Prostate gland (tissue), 2 donors: ENCODE results near the gene HMX1. TPM values are rescaled to one million over a fixed set of nuclear protein-coding genes. Genes with fewer than 3 reads are reported as not detected.

Experiments used
- DNase-seq: peaks from one replicate; pipeline ENCODE4 v3.0.0-alpha.2; 2019; ENCODE audit warnings: low spot score
- H3K27ac ChIP-seq, 2 donors: fragments of 200-600 bp; sonication (generic); 2 replicates each; pipeline ENCODE4 v1.5.1; 2017 to 2019
- H3K27me3 ChIP-seq: fragments of 200-600 bp; sonication (generic); replicated peaks from 2 replicates; pipeline ENCODE4 v1.5.1; 2019; ENCODE audit not compliant: insufficient read depth
- H3K36me3 ChIP-seq, 2 donors: fragments of 200-600 bp; sonication (generic); 1 replicate in 1 of 2; 2 replicates in 1 of 2; pipeline versions ENCODE4 v1.5.1 to v1.8.1; 2017 to 2019
- H3K4me1 ChIP-seq: fragments of 200-600 bp; sonication (generic); replicated peaks from 2 replicates; pipeline ENCODE4 v1.5.1; 2019
- H3K4me3 ChIP-seq, 2 donors: fragments of 200-600 bp; sonication (generic); 2 replicates each; pipeline ENCODE4 v1.5.1; 2017 to 2019
- H3K9me3 ChIP-seq: fragments of 200-600 bp; sonication (generic); 2 replicates; pipeline ENCODE4 v1.5.1; 2017
- CTCF ChIP-seq, 4 experiments: fragments of 200-600 bp in 2 of 4; fragments of 450-650 bp in 2 of 4; sonication (generic) in 2 of 4; IDR thresholded peaks; 1 replicate in 3 of 4; 2 replicates in 1 of 4; pipeline ENCODE4 v1.5.1; 2016 to 2019; ENCODE audit warnings: antibody characterized with exemption in 4 of 4, mild to moderate bottlenecking in 2 of 4, moderate library complexity in 2 of 4
- POLR2A ChIP-seq: fragments of 450-650 bp; IDR thresholded peaks from one replicate; pipeline ENCODE4 v1.6.1; 2016; ENCODE audit warnings: antibody characterized with exemption, mild to moderate bottlenecking
- POLR2AphosphoS5 ChIP-seq: sonication (generic); formaldehyde crosslinking; IDR thresholded peaks from one replicate; pipeline ENCODE4 v1.6.1; 2017; ENCODE audit warnings: antibody characterized with exemption
- WGBS: methylation state at CpG from one replicate; pipeline ENCODE4 v1.1.5; 2018; 5-methylcytosine and 5-hydroxymethylcytosine counted together
- intact Hi-C: fragments of 100-400 bp; cut with DNase I; formaldehyde crosslinking; loops from one replicate; pipeline ENCODE4 v1.14.2; 2022
- total RNA-seq, 2 donors: library from RNA; depleted of rRNA; stranded (reverse); fragments of >200 nt; gene quantifications; one replicate each; pipeline ENCODE4 v1.1.0, GENCODE V29; 2016

Gene HMX1
- total RNA-seq, 2 donors from 2014 or later, result 5.3 TPM; not detected in 1

GRCh38 chr4:8850074-8850829 lies 21.4 kb downstream of the HMX1 start:
- no peak overlapping the region for H3K27ac ChIP-seq
- no peak for DNase-seq
- no peaks in the 10 kb centered on the region for H3K9me3 ChIP-seq
- intact Hi-C loops, result no loop called here
- H3K27me3 ChIP-seq, result peaks cover 23% of the 10 kb centered on the region
- TF ChIP-seq POLR2AphosphoS5 (no peak), CTCF (IDR thresholded peaks at IDR 0.05) (no peak), POLR2A (no peak)
- no peak overlapping the region for H3K4me3 ChIP-seq
- 84% methylated on average over 22 of the region's 23 CpGs for WGBS
- H3K4me1 ChIP-seq, result no peaks in the 10 kb centered on the region
- H3K36me3 ChIP-seq, result no peaks in the 10 kb centered on the region

GRCh38 chr4:8849266-8850073 lies 22.2 kb downstream of the HMX1 start:
- no peak overlapping the region for H3K4me3 ChIP-seq
- no peak overlapping the region for H3K27ac ChIP-seq
- no peak for DNase-seq
- H3K9me3 ChIP-seq, result no peaks in the 10 kb centered on the region
- intact Hi-C loops, result no loop called here
- no peaks in the 10 kb centered on the region for H3K4me1 ChIP-seq
- 52% methylated on average over 18 of the region's 18 CpGs for WGBS
- H3K27me3 ChIP-seq, result peaks cover 23% of the 10 kb centered on the region
- H3K36me3 ChIP-seq, result no peaks in the 10 kb centered on the region
- TF ChIP-seq POLR2A (no peak), POLR2AphosphoS5 (no peak), CTCF (IDR thresholded peaks at IDR 0.05) (no peak)

GRCh38 chr4:8848507-8849265 lies 23.0 kb downstream of the HMX1 start:
- intact Hi-C loops, result no loop called here
- DNase-seq, result no peak
- Histone ChIP-seq H3K9me3 (no peaks in the 10 kb centered on the region), H3K27ac (no peak overlapping the region), H3K4me1 (no peaks in the 10 kb centered on the region), H3K36me3 (no peaks in the 10 kb centered on the region), H3K4me3 (no peak overlapping the region), H3K27me3 (peaks cover 20% of the 10 kb centered on the region)
- 60% methylated on average over 14 of the region's 14 CpGs for WGBS
- no peak for TF ChIP-seq POLR2AphosphoS5
- TF ChIP-seq CTCF (IDR thresholded peaks at IDR 0.05), result no peak
- no peak for TF ChIP-seq POLR2A

GRCh38 chr4:8847764-8848163 lies 23.9 kb downstream of the HMX1 start:
- intact Hi-C loops, result no loop called here
- no peak for DNase-seq
- Histone ChIP-seq H3K36me3 (no peaks in the 10 kb centered on the region), H3K4me3 (no peak overlapping the region), H3K27ac (no peak overlapping the region), H3K27me3 (peaks cover 17% of the 10 kb centered on the region), H3K9me3 (no peaks in the 10 kb centered on the region), H3K4me1 (no peaks in the 10 kb centered on the region)
- TF ChIP-seq POLR2AphosphoS5 (no peak), POLR2A (no peak)
- 2% methylated on average over 10 of the region's 10 CpGs for WGBS

GRCh38 chr4:8847331-8847730 lies 24.3 kb downstream of the HMX1 start:
- intact Hi-C loops, result no loop called here
- DNase-seq, result no peak
- H3K27me3 ChIP-seq, result peaks cover 13% of the 10 kb centered on the region

More at GRCh38 chr4:8847331-8847730, 24.3 kb downstream of the HMX1 start:
- H3K4me3 ChIP-seq, result no peak overlapping the region
- no peaks in the 10 kb centered on the region for H3K9me3 ChIP-seq
- WGBS, result 63% methylated on average over 12 of the region's 12 CpGs
- H3K4me1 ChIP-seq, result no peaks in the 10 kb centered on the region
- TF ChIP-seq POLR2A (no peak), CTCF (IDR thresholded peaks at IDR 0.05) (no peak), POLR2AphosphoS5 (no peak)
- H3K36me3 ChIP-seq, result no peaks in the 10 kb centered on the region
- no peak overlapping the region for H3K27ac ChIP-seq
